A549 (cell line): ENCODE results near the gene SLC6A5. TPM values are rescaled to one million over a fixed set of nuclear protein-coding genes. Genes with fewer than 3 reads are reported as not detected.

ENCODE experiments used
- ATAC-seq, 2 experiments: fragments of 200-7000 bp in 1 of 2; fragments of >200 bp in 1 of 2; cut with Nextera tagmentation in 1 of 2; cut with Tn5 transposase in 1 of 2; 3 replicates each; pipeline versions ENCODE4 v1.8.0 to v1.9.1; 2018 to 2020; ENCODE audit warnings: mild to moderate bottlenecking in 1 of 2, moderate library complexity in 1 of 2
- CTCF ChIA-PET: fragments of 300-600 bp; sonication (Branson Sonifier 250); formaldehyde crosslinking; extraction: SDS; loops from one replicate; lab custom pipeline; 2021; ENCODE audit warnings: antibody characterized with exemption, inconsistent platforms; lab: Yijun Ruan, JAX
- POLR2A ChIA-PET: fragments of 350-600 bp; formaldehyde crosslinking; extraction: SDS; loops from one replicate; lab custom pipeline; 2021; ENCODE audit warnings: antibody characterized with exemption, inconsistent platforms; lab: Yijun Ruan, JAX
- DNase-seq, 2 experiments: peaks; one replicate each; pipeline versions ENCODE4 v3.0.0 to v3.0.0-alpha.2; 2011 to 2016; ENCODE audit warnings: low read depth in 1 of 2, low spot score in 1 of 2
- FAIRE-seq: peaks from 2 replicates; lab custom pipeline; 2011; peaks lifted over from hg19 to GRCh38; lab: Jason Lieb, UNC
- H3K27ac ChIP-seq, 2 experiments: fragments of >200 bp; sonication (Bioruptor Twin); formaldehyde crosslinking; 3 replicates each; pipeline ENCODE4 v1.5.1; 2016 to 2017
- H3K4me1 ChIP-seq: fragments of >200 bp; sonication (Bioruptor Twin); formaldehyde crosslinking; 3 replicates; pipeline ENCODE4 v1.6.1; 2016
- H3K4me2 ChIP-seq: fragments of >200 bp; sonication (Bioruptor Twin); formaldehyde crosslinking; 3 replicates; pipeline ENCODE4 v1.6.1; 2016
- H3K4me3 ChIP-seq: fragments of >200 bp; sonication (Bioruptor Twin); formaldehyde crosslinking; 3 replicates; pipeline ENCODE4 v1.5.1; 2016
- H3K9me3 ChIP-seq: fragments of >200 bp; sonication (Bioruptor Twin); formaldehyde crosslinking; 3 replicates; pipeline ENCODE4 v1.6.1; 2016
- BCL3 ChIP-seq: fragments of >200 bp; sonication (Bioruptor Twin); formaldehyde crosslinking; IDR thresholded peaks from 3 replicates; pipeline ENCODE4 v1.6.1; 2016
- BHLHE40 ChIP-seq: IDR thresholded peaks from 2 replicates; pipeline ENCODE4 v1.6.1; 2012; ENCODE audit warnings: low read depth, low read length, inconsistent platforms
- CHD2 ChIP-seq: fragments of 150-350 bp; IDR thresholded peaks from 2 replicates; pipeline ENCODE4 v1.6.1; 2014; ENCODE audit warnings: low read length; ENCODE audit not compliant: partially characterized antibody
- CTCF ChIP-seq: fragments of >200 bp; sonication (Bioruptor Twin); formaldehyde crosslinking; IDR thresholded peaks from 3 replicates; pipeline ENCODE4 v1.5.1; 2016
- EHF ChIP-seq: fragments of 250-450 bp; sonication (Bioruptor Pico); IDR thresholded peaks from 2 replicates; pipeline ENCODE4 v1.5.0; 2020; ENCODE audit warnings: mild to moderate bottlenecking
- ELK1 ChIP-seq: fragments of 150-350 bp; IDR thresholded peaks from 2 replicates; pipeline ENCODE4 v1.6.1; 2014; ENCODE audit warnings: low read depth, mild to moderate bottlenecking, low read length
- ESRRA ChIP-seq: fragments of 150-350 bp; IDR thresholded peaks from 2 replicates; pipeline ENCODE4 v1.6.1; 2014; ENCODE audit warnings: mild to moderate bottlenecking, low read length, borderline replicate concordance
- FOXS1 ChIP-seq: fragments of 250-450 bp; sonication (Bioruptor Pico); IDR thresholded peaks from 2 replicates; pipeline ENCODE4 v1.5.0; 2020; ENCODE audit warnings: mild to moderate bottlenecking, moderate library complexity
- HES2 ChIP-seq: fragments of >200 bp; sonication (Bioruptor Twin); formaldehyde crosslinking; IDR thresholded peaks from 2 replicates; pipeline ENCODE4 v1.6.1; 2016
- HOXA7 ChIP-seq: fragments of 250-450 bp; sonication (Bioruptor Pico); IDR thresholded peaks from 2 replicates; pipeline ENCODE4 v1.5.0; 2020; ENCODE audit warnings: mild to moderate bottlenecking, moderate library complexity
- HOXB13 ChIP-seq: fragments of 250-450 bp; sonication (Bioruptor Pico); IDR thresholded peaks from 2 replicates; pipeline ENCODE4 v1.5.0; 2020; ENCODE audit warnings: low read depth, mild to moderate bottlenecking, moderate library complexity
- JUN ChIP-seq, 2 experiments: fragments of >200 bp; sonication (Bioruptor Twin); formaldehyde crosslinking; IDR thresholded peaks; 2 replicates in 1 of 2; 3 replicates in 1 of 2; pipeline ENCODE4 v1.6.1; 2016 to 2017
- NPAS2 ChIP-seq: fragments of 250-450 bp; sonication (Bioruptor Pico); IDR thresholded peaks from 2 replicates; pipeline ENCODE4 v1.8.0; 2022; ENCODE audit warnings: mild to moderate bottlenecking, moderate library complexity, borderline replicate concordance
- RAD21 ChIP-seq, 2 experiments: fragments of >200 bp in 1 of 2; sonication (Bioruptor Twin) in 1 of 2; formaldehyde crosslinking in 1 of 2; IDR thresholded peaks in 1 of 2; conservative IDR thresholded peaks in 1 of 2; 2 replicates in 1 of 2; 3 replicates in 1 of 2; pipeline ENCODE4 v1.6.1; 2012 to 2018; ENCODE audit warnings: inconsistent platforms in 1 of 2
- RCOR1 ChIP-seq: fragments of 150-350 bp; IDR thresholded peaks from 2 replicates; pipeline ENCODE4 v1.6.1; 2014; ENCODE audit warnings: antibody characterized with exemption, low read length, low read depth
- RFX5 ChIP-seq: fragments of 450-650 bp; IDR thresholded peaks from 2 replicates; pipeline ENCODE4 v1.7.1; 2014; ENCODE audit warnings: antibody characterized with exemption, mild to moderate bottlenecking, moderate library complexity
- RNF2 ChIP-seq: fragments of 200-600 bp; sonication (generic); IDR thresholded peaks from 2 replicates; pipeline ENCODE4 v1.6.1; 2016; ENCODE audit warnings: low read depth, mild to moderate bottlenecking, antibody characterized with exemption, moderate library complexity, borderline replicate concordance
- SMC3 ChIP-seq: fragments of >200 bp; sonication (Bioruptor Twin); formaldehyde crosslinking; IDR thresholded peaks from 3 replicates; pipeline ENCODE4 v1.6.1; 2018; ENCODE audit warnings: inconsistent platforms
- SREBF2 ChIP-seq: fragments of 450-650 bp; IDR thresholded peaks from 2 replicates; pipeline ENCODE4 v1.6.1; 2014; ENCODE audit warnings: mild to moderate bottlenecking, moderate library complexity
- TFCP2L1 ChIP-seq: fragments of 250-450 bp; sonication (Bioruptor Pico); IDR thresholded peaks from 2 replicates; pipeline ENCODE4 v1.5.0; 2021; ENCODE audit warnings: mild to moderate bottlenecking
- WGBS: methylation state at CpG from one replicate; pipeline ENCODE4 v1.1.6; 2017; ENCODE audit errors: missing lambda C conversion rate; 5-methylcytosine and 5-hydroxymethylcytosine counted together
- polyA plus RNA-seq, 4 experiments: library from polyadenylated mRNA; depleted of rRNA in 3 of 4; stranded (reverse); fragments of >200 nt; fragmentation: RNase III in 1 of 4; extraction: RNeasy Plus Mini Kit Qiagen cat#74134 plus additional on column Dnase treatment in 1 of 4; gene quantifications; 2 replicates in 3 of 4; 3 replicates in 1 of 4; pipeline ENCODE4 v1.2.3, GENCODE V29; 2011 to 2017

SLC6A5 gene
- polyA plus RNA-seq, 2 of the 4 experiments (the other 2 are of a cell fraction), result not detected

- H3K9me3 ChIP-seq, result no peaks in the 10 kb centered on the region
- ATAC-seq (no peak), DNase-seq (no peak), FAIRE-seq (no peak)
- H3K4me2 ChIP-seq, result no peak overlapping the region
- no peak overlapping the region for H3K27ac ChIP-seq
- no peak overlapping the region for H3K4me3 ChIP-seq
- 20% methylated on average over 4 of the region's 4 CpGs for WGBS
- H3K4me1 ChIP-seq, result no peaks in the 10 kb centered on the region
- TF ChIP-seq EHF, result no peak
- no peak for TF ChIP-seq HOXB13 (CRISPR knock-in tag)
- TF ChIP-seq JUN (IDR thresholded peaks at IDR 0.05), result no peak
- TF ChIP-seq BCL3, result no peak
- no peak for TF ChIP-seq RFX5
- no peak for TF ChIP-seq ELK1
- TF ChIP-seq ESRRA, result no peak
- no peak for TF ChIP-seq SMC3
- no peak for TF ChIP-seq HOXA7
- no peak for TF ChIP-seq HES2
- no peak for TF ChIP-seq RAD21 (conservative IDR thresholded peaks at IDR 0.05 in 1 of 2, IDR thresholded peaks at IDR 0.05 in 1 of 2)
- TF ChIP-seq SREBF2, result no peak
- TF ChIP-seq CHD2, result no peak
- no peak for TF ChIP-seq BHLHE40
- TF ChIP-seq FOXS1 (CRISPR knock-in tag), result no peak
- no peak for TF ChIP-seq RCOR1
- no peak for TF ChIP-seq NPAS2 (CRISPR knock-in tag)
- ChIA-PET POLR2A (no interaction called here), CTCF (interaction anchor here (3.5 kb wide), 1 partner anchor 28 kb away, joined by 15 read pairs; no protein-coding TSS in a partner anchor)
Measured at GRCh38 chr11:20644360-20644759, 45.0 kb downstream of the SLC6A5 start.

- Histone ChIP-seq H3K27ac (no peak overlapping the region), H3K4me2 (no peak overlapping the region), H3K9me3 (no peaks in the 10 kb centered on the region), H3K4me1 (no peaks in the 10 kb centered on the region), H3K4me3 (no peak overlapping the region)
- POLR2A ChIA-PET, result no interaction called here
- CTCF ChIA-PET, result interaction anchor here (0.7 to 3.0 kb wide), 22 partner anchors 9 to 1657 kb away, joined by 3 to 21 read pairs (median 4); no protein-coding TSS in a partner anchor
- DNase-seq (peak; percentile 41 to 59), FAIRE-seq (peak; percentile 13), ATAC-seq (peak; percentile 75 to 85; a peak in 4 of 6 replicates)
- TF ChIP-seq CTCF (peak; percentile 80), TFCP2L1 (no peak), SMC3 (peak; percentile 65), RAD21 (conservative IDR thresholded peaks at IDR 0.05 in 1 of 2, IDR thresholded peaks at IDR 0.05 in 1 of 2) (peak; percentile 84 to 88), RNF2 (no peak)
- WGBS, result 33% methylated on average over 4 of the region's 4 CpGs
Measured at GRCh38 chr11:20647976-20648565, 48.7 kb downstream of the SLC6A5 start.
